Measurements from ENCODE around the gene OLFM4. TPM values are rescaled to one million over a fixed set of nuclear protein-coding genes. Genes with fewer than 3 reads are reported as not detected.

The OLFM4 gene
- total RNA-seq, 1 experiment from 2014 or later, result not detected

- H3K27me3 ChIP-seq (ENCODE audit: control insufficient read depth, insufficient read depth, low read length), result no peaks in the 10 kb centered on the region
- POLR2A ChIA-PET, result no interaction called here
- no peak overlapping the region for H3K27ac ChIP-seq (ENCODE audit: low read length)
- DNase-seq (ENCODE audit: low read depth, low spot score) (no peak), ATAC-seq (no peak)
- H3K9me3 ChIP-seq (ENCODE audit: control insufficient read depth, insufficient read depth, low read depth, low read length), result no peaks in the 10 kb centered on the region
- H3K4me3 ChIP-seq (ENCODE audit: low read depth in 2 of 2, low read length in 2 of 2), result no peak overlapping the region
- H3K4me1 ChIP-seq (ENCODE audit: control insufficient read depth, insufficient read depth, low read length), result no peaks in the 10 kb centered on the region
- in situ Hi-C loops (cut with HindIII; ENCODE audit: low pct_unique_long_range_greater_than_20kb, low sequenced_read_pairs), result no loop called here
- TF ChIP-seq POLR2AphosphoS5 (IDR thresholded peaks at IDR 0.05; ENCODE audit: low read depth, low read length) (no peak), SIN3A (IDR thresholded peaks at IDR 0.05; ENCODE audit: borderline replicate concordance, insufficient read depth, low read depth, low read length) (no peak), CTCF (IDR thresholded peaks at IDR 0.05) (no peak), TCF7L2 (IDR thresholded peaks at IDR 0.05; ENCODE audit: low read depth, low read length) (no peak)
- TF ChIP-seq, protein P1, sequence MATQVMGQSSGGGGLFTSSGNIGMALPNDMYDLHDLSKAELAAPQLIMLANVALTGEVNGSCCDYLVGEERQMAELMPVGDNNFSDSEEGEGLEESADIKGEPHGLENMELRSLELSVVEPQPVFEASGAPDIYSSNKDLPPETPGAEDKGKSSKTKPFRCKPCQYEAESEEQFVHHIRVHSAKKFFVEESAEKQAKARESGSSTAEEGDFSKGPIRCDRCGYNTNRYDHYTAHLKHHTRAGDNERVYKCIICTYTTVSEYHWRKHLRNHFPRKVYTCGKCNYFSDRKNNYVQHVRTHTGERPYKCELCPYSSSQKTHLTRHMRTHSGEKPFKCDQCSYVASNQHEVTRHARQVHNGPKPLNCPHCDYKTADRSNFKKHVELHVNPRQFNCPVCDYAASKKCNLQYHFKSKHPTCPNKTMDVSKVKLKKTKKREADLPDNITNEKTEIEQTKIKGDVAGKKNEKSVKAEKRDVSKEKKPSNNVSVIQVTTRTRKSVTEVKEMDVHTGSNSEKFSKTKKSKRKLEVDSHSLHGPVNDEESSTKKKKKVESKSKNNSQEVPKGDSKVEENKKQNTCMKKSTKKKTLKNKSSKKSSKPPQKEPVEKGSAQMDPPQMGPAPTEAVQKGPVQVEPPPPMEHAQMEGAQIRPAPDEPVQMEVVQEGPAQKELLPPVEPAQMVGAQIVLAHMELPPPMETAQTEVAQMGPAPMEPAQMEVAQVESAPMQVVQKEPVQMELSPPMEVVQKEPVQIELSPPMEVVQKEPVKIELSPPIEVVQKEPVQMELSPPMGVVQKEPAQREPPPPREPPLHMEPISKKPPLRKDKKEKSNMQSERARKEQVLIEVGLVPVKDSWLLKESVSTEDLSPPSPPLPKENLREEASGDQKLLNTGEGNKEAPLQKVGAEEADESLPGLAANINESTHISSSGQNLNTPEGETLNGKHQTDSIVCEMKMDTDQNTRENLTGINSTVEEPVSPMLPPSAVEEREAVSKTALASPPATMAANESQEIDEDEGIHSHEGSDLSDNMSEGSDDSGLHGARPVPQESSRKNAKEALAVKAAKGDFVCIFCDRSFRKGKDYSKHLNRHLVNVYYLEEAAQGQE (IDR thresholded peaks at IDR 0.05; ENCODE audit: insufficient read depth in 1 of 2, low read depth in 2 of 2, low read length in 1 of 2), result no peak
- CTCF ChIA-PET, result no interaction called here
- intact Hi-C loops (cut with micrococcal nuclease; ENCODE audit: unreplicated experiment), result no loop called here
- no TSS peak for BruUV-seq (replicated peaks)
- H3K36me3 ChIP-seq (ENCODE audit: control insufficient read depth, insufficient read depth, low read length), result no peaks in the 10 kb centered on the region
Observed at GRCh38 chr13:52984881-52985363, 43.7 kb upstream of the OLFM4 start.

DNA sequence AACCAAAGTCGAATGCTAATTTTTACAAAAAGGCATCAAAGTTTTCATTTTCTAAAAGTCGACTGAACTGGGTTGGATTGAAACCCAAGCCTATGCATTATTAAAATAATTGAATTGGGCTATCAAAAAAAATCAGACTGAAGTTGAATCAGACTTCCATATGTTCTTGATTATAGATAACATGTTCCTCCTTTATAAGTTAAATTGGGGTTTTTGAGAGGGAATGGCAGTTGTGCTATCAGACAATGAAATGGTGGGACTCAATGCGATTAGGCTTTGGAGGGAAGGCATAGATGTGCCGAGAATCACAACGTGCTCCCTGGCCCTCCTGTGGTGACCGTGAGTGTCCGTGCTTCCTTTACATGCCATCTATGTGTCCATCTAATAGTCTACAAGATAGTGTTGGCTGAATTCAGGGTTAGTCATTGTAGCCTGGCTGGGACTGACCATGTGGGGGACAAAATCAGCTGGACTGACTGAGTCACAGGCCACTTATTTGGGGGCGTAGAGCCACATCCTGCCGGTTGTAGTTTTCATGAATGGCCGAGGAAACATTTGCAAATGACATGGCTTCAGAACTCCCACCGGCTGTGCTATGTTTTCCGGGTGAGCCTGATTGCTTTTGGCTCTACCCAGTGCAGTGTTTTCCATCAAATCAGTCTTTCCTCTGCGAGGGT, 37.1 kb upstream of the OLFM4 start:
- BruUV-seq (replicated peaks), result no TSS peak
- DNase-seq (ENCODE audit: low read depth, low spot score), result no peak
- Histone ChIP-seq H3K27me3 (ENCODE audit: control insufficient read depth, insufficient read depth, low read length) (no peaks in the 10 kb centered on the region), H3K4me3 (ENCODE audit: low read depth in 2 of 2, low read length in 2 of 2) (no peak overlapping the region), H3K36me3 (ENCODE audit: control insufficient read depth, insufficient read depth, low read length) (no peaks in the 10 kb centered on the region), H3K4me1 (ENCODE audit: control insufficient read depth, insufficient read depth, low read length) (no peaks in the 10 kb centered on the region), H3K9me3 (ENCODE audit: control insufficient read depth, insufficient read depth, low read depth, low read length) (no peaks in the 10 kb centered on the region), H3K27ac (ENCODE audit: low read length) (no peak overlapping the region)
- no peak for ATAC-seq
- in situ Hi-C loops (cut with HindIII; ENCODE audit: low pct_unique_long_range_greater_than_20kb, low sequenced_read_pairs), result no loop called here
- POLR2A ChIA-PET, result no interaction called here
- TF ChIP-seq SIN3A (IDR thresholded peaks at IDR 0.05; ENCODE audit: borderline replicate concordance, insufficient read depth, low read depth, low read length), result no peak
- no peak for TF ChIP-seq POLR2AphosphoS5 (IDR thresholded peaks at IDR 0.05; ENCODE audit: low read depth, low read length)
- TF ChIP-seq, protein P1 (IDR thresholded peaks at IDR 0.05; ENCODE audit: insufficient read depth in 1 of 2, low read depth in 2 of 2, low read length in 1 of 2), result no peak
- TF ChIP-seq TCF7L2 (IDR thresholded peaks at IDR 0.05; ENCODE audit: low read depth, low read length), result no peak
- no peak for TF ChIP-seq CTCF (IDR thresholded peaks at IDR 0.05)
- intact Hi-C loops (cut with micrococcal nuclease; ENCODE audit: unreplicated experiment), result no loop called here
- CTCF ChIA-PET, result no interaction called here
